HUES6 (cell line): ENCODE data around the gene ACP2.

Experiments used
- H3K27ac ChIP-seq: 2 replicates; pipeline ENCODE4 v1.7.0; 2013; ENCODE audit warnings: low read depth, mild to moderate bottlenecking, low read length, inconsistent platforms
- H3K27me3 ChIP-seq: 2 replicates; pipeline ENCODE4 v1.6.1; 2013; ENCODE audit warnings: low read length; ENCODE audit not compliant: control insufficient read depth, insufficient read depth
- H3K36me3 ChIP-seq: 2 replicates; pipeline ENCODE4 v1.6.1; 2013; ENCODE audit warnings: low read length; ENCODE audit not compliant: control insufficient read depth, insufficient read depth
- H3K4me1 ChIP-seq: 2 replicates; pipeline ENCODE4 v1.6.1; 2013; ENCODE audit warnings: low read length; ENCODE audit not compliant: control insufficient read depth, insufficient read depth
- H3K4me3 ChIP-seq: 2 replicates; pipeline ENCODE4 v1.5.1; 2013; ENCODE audit warnings: low read depth, low read length
- H3K9ac ChIP-seq: one replicate; pipeline ENCODE4 v1.6.1; 2013; ENCODE audit warnings: mild to moderate bottlenecking, low read length
- H3K9me3 ChIP-seq: 2 replicates; pipeline ENCODE4 v1.6.1; 2013; ENCODE audit warnings: low read depth, low read length; ENCODE audit not compliant: control insufficient read depth, insufficient read depth

Gene ACP2

DNA sequence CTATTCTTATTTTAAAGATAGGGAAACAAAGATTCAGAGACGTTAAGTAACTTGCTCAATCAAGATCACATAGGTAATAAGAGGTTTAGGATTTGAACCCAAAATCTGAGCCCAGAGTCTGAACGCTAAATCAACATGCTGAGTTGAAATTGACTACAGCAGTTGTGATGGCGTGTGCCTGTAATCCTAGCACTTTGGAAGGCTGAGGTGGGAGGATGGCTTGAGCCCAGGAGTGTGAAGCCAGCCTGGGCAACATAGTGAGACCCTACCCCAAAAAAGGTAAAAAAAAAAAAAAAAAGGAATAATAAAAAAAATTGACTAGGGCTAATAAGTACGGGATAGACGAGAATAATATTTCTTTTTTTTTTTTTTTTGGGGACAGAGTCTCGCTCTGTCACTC, 7.8 kb upstream of the ACP2 start:
- Histone ChIP-seq H3K4me1 (peaks cover 27% of the 10 kb centered on the region), H3K36me3 (peaks cover under 1% of the 10 kb centered on the region; the same call in 1 of the 2 replicates), H3K9ac (no peak overlapping the region), H3K9me3 (no peaks in the 10 kb centered on the region), H3K27me3 (no peaks in the 10 kb centered on the region), H3K4me3 (no peak overlapping the region), H3K27ac (no peak overlapping the region)

DNA sequence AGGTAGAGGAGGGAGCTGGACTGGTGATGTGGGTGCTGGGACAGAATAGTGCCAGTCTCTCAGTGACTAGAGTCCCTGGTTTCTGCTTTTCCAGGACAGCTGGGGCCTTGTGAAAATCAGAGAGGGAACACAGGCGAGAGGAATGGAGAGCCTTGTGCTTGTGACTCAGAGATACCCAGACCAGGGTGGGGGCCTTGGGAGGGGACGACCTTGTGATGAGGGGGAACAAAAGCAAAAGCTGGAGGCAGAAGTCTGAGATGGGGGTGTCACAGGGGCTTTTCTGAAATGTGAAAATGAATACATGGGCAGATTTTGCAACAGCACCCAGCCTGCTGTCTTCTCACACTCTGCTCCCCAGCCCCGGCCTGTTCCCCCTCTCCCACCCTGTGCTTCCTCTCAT, 5.8 kb upstream of the ACP2 start:
- Histone ChIP-seq H3K4me3 (no peak overlapping the region), H3K27ac (no peak overlapping the region), H3K4me1 (peaks cover 23% of the 10 kb centered on the region), H3K27me3 (no peaks in the 10 kb centered on the region), H3K36me3 (no peaks in the 10 kb centered on the region), H3K9me3 (no peaks in the 10 kb centered on the region), H3K9ac (no peak overlapping the region)

DNA sequence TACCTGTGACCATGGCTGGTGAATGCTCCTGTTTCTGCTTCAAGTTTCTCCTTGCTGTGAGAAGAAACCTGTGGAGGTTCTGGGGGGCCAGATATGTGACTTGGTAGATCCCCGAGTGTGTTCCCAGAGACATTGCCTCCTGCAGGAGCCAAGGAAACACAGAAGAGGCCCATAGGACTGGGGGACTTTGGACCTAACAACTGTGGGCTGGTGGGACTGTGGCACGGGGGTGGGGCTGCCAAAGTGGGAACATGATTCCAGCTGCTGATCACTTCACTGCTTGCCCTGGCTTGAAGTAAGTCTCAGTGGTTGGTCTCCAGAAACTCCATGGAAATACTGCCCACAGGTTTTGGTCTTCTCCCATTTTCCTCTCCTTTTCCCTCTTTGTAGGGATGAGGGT, 5.0 kb upstream of the ACP2 start:
- Histone ChIP-seq H3K4me3 (no peak overlapping the region), H3K27ac (no peak overlapping the region), H3K9ac (no peak overlapping the region), H3K9me3 (no peaks in the 10 kb centered on the region), H3K36me3 (no peaks in the 10 kb centered on the region), H3K27me3 (no peaks in the 10 kb centered on the region), H3K4me1 (peaks cover 17% of the 10 kb centered on the region)

DNA sequence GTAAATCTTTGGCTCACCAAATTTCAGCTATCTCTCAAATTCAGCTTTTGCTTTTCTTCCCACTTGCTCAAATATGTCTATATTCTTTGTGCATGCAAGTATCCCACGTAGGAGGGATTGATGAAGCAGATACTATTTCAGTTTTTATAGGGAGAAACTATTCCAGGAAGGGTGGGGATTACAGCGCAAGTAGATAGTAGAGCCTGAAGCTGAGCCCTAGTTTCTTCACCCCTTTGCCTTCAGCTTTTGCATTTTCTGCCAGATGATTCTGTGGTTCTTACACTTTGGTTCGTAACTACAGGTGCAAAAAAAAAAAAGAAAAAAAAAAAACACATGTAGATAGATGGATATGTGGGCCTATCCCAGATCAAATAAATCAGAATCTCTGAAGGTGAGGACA, 3.1 kb upstream of the ACP2 start:
- Histone ChIP-seq H3K9me3 (no peaks in the 10 kb centered on the region), H3K4me1 (peaks cover 9% of the 10 kb centered on the region; the same call in 1 of the 2 replicates), H3K36me3 (peaks cover 6% of the 10 kb centered on the region; the same call in 1 of the 2 replicates), H3K27me3 (no peaks in the 10 kb centered on the region), H3K27ac (no peak overlapping the region), H3K9ac (no peak overlapping the region), H3K4me3 (no peak overlapping the region)

DNA sequence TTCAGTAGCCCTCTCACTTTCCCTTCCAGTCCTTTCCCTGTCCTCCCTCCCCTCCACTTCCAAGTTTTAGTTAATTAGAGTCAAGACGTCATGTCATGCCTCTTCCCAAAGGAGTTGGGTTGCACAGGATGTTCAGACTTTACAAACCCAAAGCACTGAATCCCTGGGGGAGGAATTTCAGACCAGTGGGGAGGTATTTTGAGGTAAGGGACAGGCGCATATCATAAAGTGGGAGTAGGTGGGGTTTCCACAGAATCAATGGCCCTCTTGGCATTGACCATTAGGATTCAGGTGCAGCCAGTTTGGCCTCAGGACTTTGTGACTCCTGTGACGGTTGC, 733 bp upstream of the ACP2 start:
- H3K27me3 ChIP-seq: no peaks in the 10 kb centered on the region
- H3K9me3 ChIP-seq: no peaks in the 10 kb centered on the region
- peak overlapping the region; percentile 75 for H3K4me3 ChIP-seq
- no peak overlapping the region for H3K27ac ChIP-seq
- H3K36me3 ChIP-seq: peaks cover 24% of the 10 kb centered on the region
- H3K9ac ChIP-seq: peak overlapping the region; percentile 94
- H3K4me1 ChIP-seq: peaks cover 4% of the 10 kb centered on the region; the same call in 1 of the 2 replicates

DNA sequence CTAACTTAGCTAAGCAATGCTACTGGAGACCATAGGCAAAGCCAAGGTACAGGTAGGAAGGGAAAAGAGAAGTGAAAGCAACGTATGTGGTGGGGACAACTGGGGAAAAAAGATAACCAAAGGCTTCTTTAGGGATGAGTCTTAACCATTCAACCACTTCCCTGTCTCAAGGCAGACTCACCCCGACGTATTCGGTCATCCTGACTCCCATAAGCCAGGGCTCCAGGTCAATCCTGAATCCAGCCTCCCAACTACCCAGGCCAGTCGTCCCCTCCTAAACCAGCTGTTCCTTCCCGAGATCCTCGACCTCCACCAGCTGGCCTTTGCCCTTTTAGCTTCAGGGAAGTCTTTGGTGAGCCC, 330 bp downstream of the ACP2 start:
- peaks cover 4% of the 10 kb centered on the region; the same call in 1 of the 2 replicates for H3K4me1 ChIP-seq

DNA sequence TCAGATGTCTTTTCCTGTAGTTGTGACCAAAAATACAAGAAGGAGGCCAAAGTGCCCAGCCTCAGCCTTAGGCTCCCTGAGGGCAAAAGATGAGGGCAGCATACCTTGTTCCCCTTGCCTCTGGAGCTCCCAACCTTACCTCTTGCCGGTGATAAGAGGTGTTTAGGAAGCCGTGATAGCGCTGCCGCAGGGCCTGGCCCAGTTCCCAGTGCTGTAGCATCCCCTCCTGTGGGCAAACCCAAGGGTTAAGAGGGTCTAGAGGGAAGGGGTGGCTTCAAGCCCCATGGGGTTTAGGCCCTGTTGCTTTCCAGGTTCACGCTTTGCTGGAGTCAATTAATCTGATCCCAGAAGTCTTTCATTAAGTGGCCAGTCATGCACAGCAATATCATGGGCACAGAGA, 1.1 kb downstream of the ACP2 start:
- H3K9ac ChIP-seq: no peak overlapping the region
- no peak overlapping the region for H3K27ac ChIP-seq
- peaks cover 34% of the 10 kb centered on the region for H3K36me3 ChIP-seq
- no peaks in the 10 kb centered on the region for H3K9me3 ChIP-seq
- H3K27me3 ChIP-seq: no peaks in the 10 kb centered on the region
- H3K4me3 ChIP-seq: peak overlapping the region; percentile 75
- H3K4me1 ChIP-seq: peaks cover 4% of the 10 kb centered on the region; the same call in 1 of the 2 replicates

More for the DNA sequence above, 330 bp downstream of the ACP2 start:
- Histone ChIP-seq H3K36me3 (peaks cover 26% of the 10 kb centered on the region), H3K9me3 (no peaks in the 10 kb centered on the region), H3K9ac (peak overlapping the region; percentile 94), H3K27me3 (no peaks in the 10 kb centered on the region), H3K4me3 (peak overlapping the region; percentile 75), H3K27ac (peak overlapping the region; percentile 59; the same call in 1 of the 2 replicates)

DNA sequence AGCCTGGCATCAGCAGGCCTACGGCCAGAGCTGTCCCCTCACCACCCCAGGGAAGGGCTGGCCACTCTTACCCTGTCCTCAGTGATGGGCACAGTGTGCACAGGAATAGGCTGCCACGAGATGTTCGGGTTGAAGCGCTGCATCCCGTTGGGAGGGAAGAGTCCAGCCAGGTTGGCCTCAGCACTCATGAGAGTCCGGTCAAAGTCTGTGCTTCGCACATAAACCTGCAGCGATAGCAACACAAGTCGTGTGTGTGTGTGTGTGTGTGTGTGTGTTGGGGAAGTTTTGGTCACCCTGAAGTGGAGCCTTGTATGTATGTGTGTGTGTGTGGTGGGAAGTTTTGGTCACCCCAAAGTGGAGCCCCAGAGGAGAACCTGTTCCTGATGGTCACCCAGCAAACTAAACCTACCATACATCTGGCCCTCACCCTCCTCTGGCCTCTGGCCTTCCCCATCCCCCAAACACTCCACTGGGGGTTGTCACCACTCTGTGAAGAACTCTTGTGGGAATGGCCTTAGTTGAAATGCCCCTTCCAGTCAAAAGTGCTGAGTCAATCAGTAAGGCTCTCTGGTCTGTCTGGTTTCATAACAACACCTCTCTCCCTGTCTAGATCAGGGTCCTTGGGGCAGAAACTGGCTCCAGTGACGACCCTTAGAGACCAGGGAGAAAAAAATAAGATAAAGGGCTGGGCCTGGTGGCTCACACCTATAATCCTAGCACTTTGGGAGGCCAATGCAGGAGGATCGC, 2.8 kb downstream of the ACP2 start:
- H3K9ac ChIP-seq: no peak overlapping the region
- no peaks in the 10 kb centered on the region for H3K27me3 ChIP-seq
- no peak overlapping the region for H3K4me3 ChIP-seq
- peaks cover 50% of the 10 kb centered on the region for H3K36me3 ChIP-seq
- no peaks in the 10 kb centered on the region for H3K9me3 ChIP-seq
- peaks cover 4% of the 10 kb centered on the region; the same call in 1 of the 2 replicates for H3K4me1 ChIP-seq
- no peak overlapping the region for H3K27ac ChIP-seq

DNA sequence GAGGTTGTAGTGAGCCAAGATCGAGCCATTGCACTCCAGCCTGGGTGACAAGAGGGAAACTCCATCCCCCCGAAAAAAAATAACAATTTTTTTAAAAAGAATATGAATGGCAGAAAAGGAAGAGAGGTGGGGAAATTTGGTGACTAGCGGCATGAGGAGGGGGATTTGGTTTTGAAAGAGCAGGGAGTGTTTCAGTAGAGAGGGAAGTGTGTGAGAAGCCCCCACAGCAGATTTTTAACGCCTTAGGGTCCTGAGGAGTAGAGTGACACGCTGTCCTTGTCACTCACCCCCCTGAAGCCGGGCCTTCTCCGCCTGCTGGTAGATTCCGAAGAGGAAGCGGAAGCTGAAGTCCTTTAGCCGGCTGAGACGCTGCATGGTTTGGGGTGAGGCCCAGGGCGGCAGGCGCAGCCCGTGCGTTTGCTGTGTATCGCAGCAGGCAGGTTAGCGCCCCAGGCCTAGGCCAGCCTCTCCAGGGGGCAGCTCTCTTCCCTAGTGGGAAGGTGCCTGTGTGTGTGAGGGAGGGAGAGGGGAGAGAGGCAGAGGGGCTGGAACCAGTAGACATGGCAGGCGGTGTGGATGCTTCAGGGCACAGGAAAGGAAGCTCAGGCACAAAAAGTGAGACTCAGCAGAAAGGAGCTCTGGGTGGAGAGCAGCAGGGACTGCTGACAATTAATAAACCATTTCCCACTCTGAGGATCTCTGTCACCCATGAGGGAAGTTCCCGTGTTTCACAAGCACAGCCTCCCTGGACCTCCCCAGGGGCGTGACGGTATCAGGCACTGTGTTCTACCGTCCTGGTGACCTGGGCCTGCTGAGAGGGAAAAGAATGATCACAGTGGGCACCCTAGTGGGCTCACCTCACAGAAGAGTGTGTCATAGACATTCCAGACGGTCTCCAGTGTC, 3.9 kb downstream of the ACP2 start:
- peaks cover 4% of the 10 kb centered on the region; the same call in 1 of the 2 replicates for H3K4me1 ChIP-seq
- no peak overlapping the region for H3K9ac ChIP-seq
- no peak overlapping the region for H3K4me3 ChIP-seq
- no peak overlapping the region for H3K27ac ChIP-seq
- no peaks in the 10 kb centered on the region for H3K9me3 ChIP-seq
- peaks cover 59% of the 10 kb centered on the region for H3K36me3 ChIP-seq
- H3K27me3 ChIP-seq: no peaks in the 10 kb centered on the region

DNA sequence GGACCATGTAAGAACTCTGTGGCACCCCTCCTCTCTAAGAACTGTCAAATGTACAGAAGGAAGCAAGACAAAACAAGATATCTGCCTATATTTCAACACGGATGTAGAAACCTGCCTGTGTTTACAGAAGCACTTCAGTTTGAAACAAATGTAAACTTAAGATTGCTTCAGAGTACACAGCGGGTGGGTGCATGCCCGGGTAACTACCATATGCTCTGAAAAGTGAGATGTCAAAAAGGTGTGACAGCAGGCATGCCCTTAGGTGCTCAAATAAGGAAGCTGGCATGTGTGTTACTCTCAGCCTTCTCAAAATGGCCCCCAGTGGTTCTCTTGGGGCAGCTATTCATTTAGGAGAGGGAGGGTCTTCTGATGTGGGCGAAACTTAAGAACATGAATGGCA, 5.2 kb downstream of the ACP2 start:
- Histone ChIP-seq H3K36me3 (peaks cover 72% of the 10 kb centered on the region), H3K9ac (no peak overlapping the region), H3K27ac (no peak overlapping the region), H3K4me1 (peaks cover 4% of the 10 kb centered on the region; the same call in 1 of the 2 replicates), H3K9me3 (no peaks in the 10 kb centered on the region), H3K4me3 (no peak overlapping the region), H3K27me3 (no peaks in the 10 kb centered on the region)

DNA sequence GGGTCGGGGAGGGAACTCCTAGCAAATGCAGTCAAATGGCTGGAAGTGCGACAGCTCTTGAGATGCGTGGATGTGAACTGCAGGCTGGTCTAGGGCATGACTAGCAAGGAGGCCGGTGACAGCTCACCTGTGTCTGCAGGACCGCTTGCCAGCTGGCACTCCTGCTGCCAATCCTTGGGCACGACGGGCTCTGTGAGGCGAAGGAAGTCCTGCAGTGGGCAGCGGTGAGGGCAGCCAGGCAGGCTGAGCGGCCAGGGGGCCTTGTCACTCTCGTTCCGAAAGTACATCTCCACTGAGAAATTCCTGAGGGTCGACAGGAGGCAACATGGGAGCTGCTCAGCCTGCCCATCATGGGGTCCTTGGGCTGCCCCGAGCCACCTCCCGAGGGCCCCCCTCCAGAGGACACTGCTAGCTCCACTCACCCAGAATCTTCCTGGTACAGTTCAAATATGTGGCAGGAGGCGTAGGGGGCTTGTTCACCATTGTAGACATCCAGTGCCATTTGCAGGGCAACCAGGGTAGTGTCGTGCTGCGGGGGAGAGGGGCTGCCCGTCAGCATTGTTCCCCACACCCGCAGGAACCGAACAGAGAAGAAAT, 5.9 kb downstream of the ACP2 start:
- Histone ChIP-seq H3K27me3 (no peaks in the 10 kb centered on the region), H3K4me3 (no peak overlapping the region), H3K27ac (no peak overlapping the region), H3K9me3 (no peaks in the 10 kb centered on the region), H3K4me1 (0 out of 2 replicates have a peak, but pooled peaks cover under 1% of the 10 kb centered on the region), H3K36me3 (peaks cover 78% of the 10 kb centered on the region), H3K9ac (no peak overlapping the region)
